Measurements from ENCODE around the gene CYP21A2. TPM values are rescaled to one million over a fixed set of nuclear protein-coding genes. Genes with fewer than 3 reads are reported as not detected.

Gene CYP21A2
- total and polyA plus RNA-seq, 2 of the 8 experiments (the other 6 are each of a cell fraction or from before 2014, with no cell fraction given): 0.22 to 0.23 TPM

GRCh38 chr6:32069878-32070515 lies 31.8 kb downstream of the CYP21A2 start:
- no peak overlapping the region for H3K4ac ChIP-seq (replicated peaks; ENCODE audit: insufficient read length, low read depth, low read length)
- no peak overlapping the region for H3K23ac ChIP-seq (ENCODE audit: insufficient read length)
- no peak overlapping the region for H4K8ac ChIP-seq (ENCODE audit: extremely low read depth, insufficient read depth, low read length)
- FAIRE-seq: no peak
- H3K27me3 ChIP-seq (replicated peaks in 1 of 4; ENCODE audit: control insufficient read depth in 3 of 4, extremely low read depth in 1 of 4, insufficient read depth in 3 of 4, low read length in 3 of 4): no peaks in the 10 kb centered on the region; a peak in 1 of 7 replicates
- peaks cover 0 to 8% (median 5%) of the 10 kb centered on the region in 4 experiments; a peak in 6 of 7 replicates for H3K4me1 ChIP-seq (replicated peaks in 1 of 4; ENCODE audit: control insufficient read depth in 3 of 4, insufficient read depth in 4 of 4, low read length in 3 of 4)
- H3K23me2 ChIP-seq (ENCODE audit: low read depth, low read length): no peaks in the 10 kb centered on the region
- H3K9ac ChIP-seq (replicated peaks in 1 of 4; ENCODE audit: extremely low read depth in 1 of 4, low read depth in 3 of 4, low read length in 3 of 4): no peak overlapping the region
- no peak overlapping the region for H3K4me3 ChIP-seq (ENCODE audit: extremely low read depth in 1 of 4, insufficient read depth in 2 of 4, low read depth in 3 of 4, low read length in 4 of 4)
- H3K79me2 ChIP-seq (ENCODE audit: control insufficient read depth in 1 of 2, insufficient read depth in 2 of 2, low read length in 2 of 2): no peaks in the 10 kb centered on the region
- CTCF ChIA-PET (ENCODE audit: partially characterized antibody): interaction anchor here (1.0 to 2.6 kb wide), 7 partner anchors 11 to 97 kb away, joined by 3 to 13 read pairs (median 3); no protein-coding TSS in a partner anchor
- no peak overlapping the region for H2BK5ac ChIP-seq (ENCODE audit: low read depth, low read length)
- H3K14ac ChIP-seq (ENCODE audit: insufficient read length): no peak overlapping the region
- H4K91ac ChIP-seq (replicated peaks; ENCODE audit: insufficient read length, low read length): no peak overlapping the region
- no peak for DNase-seq (ENCODE audit: low read depth in 1 of 2, low spot score in 2 of 2)
- H3K27ac ChIP-seq (ENCODE audit: low read depth, low read length): no peak overlapping the region
- H2AK5ac ChIP-seq (ENCODE audit: low read depth, low read length): no peak overlapping the region
- no peak overlapping the region for H2AFZ ChIP-seq (ENCODE audit: low read length)
- H3K36me3 ChIP-seq (ENCODE audit: control insufficient read depth in 2 of 4, insufficient read depth in 4 of 4, low read length in 3 of 4): no peaks in the 10 kb centered on the region
- no peak overlapping the region for H3K4me2 ChIP-seq (ENCODE audit: insufficient read depth in 1 of 2, low read depth in 2 of 2, low read length in 2 of 2)
- no peak overlapping the region for H3K18ac ChIP-seq (ENCODE audit: extremely low read depth, low read length)
- no peak overlapping the region for H2BK15ac ChIP-seq (ENCODE audit: low read length)
- H3K79me1 ChIP-seq (ENCODE audit: low read depth, low read length): no peaks in the 10 kb centered on the region
- H2BK12ac ChIP-seq (ENCODE audit: low read depth, low read length): no peak overlapping the region
- H3K9me3 ChIP-seq (ENCODE audit: insufficient read depth in 2 of 2, low read depth in 1 of 2, low read length in 1 of 2): no peaks in the 10 kb centered on the region
- POLR2A ChIA-PET (ENCODE audit: partially characterized antibody): interaction anchor here (1.2 to 2.1 kb wide), 3 partner anchors 18 to 40 kb away, joined by 3 to 7 read pairs (median 5); no protein-coding TSS in a partner anchor
- 91% methylated on average over 21 of the region's 24 CpGs; no CpG with 5 or more reads in 1 of the 2 experiments for WGBS, 2 experiments (ENCODE audit: extremely low coverage in 1 of 2, insufficient coverage in 1 of 2, insufficient read length in 1 of 2, insufficient replicate concordance in 2 of 2, low coverage in 1 of 2, low lambda C conversion rate in 2 of 2, missing lambda C conversion rate in 1 of 2)
- H4K20me1 ChIP-seq (replicated peaks in 1 of 2; ENCODE audit: control insufficient read depth in 1 of 2, insufficient read depth in 2 of 2, low read length in 2 of 2): no peaks in the 10 kb centered on the region
- no peak overlapping the region for H2BK120ac ChIP-seq (replicated peaks; ENCODE audit: low read depth, low read length)
- H3K56ac ChIP-seq (replicated peaks; ENCODE audit: insufficient read length, low read depth, low read length): no peak overlapping the region
- H2BK20ac ChIP-seq (ENCODE audit: low read length): no peak overlapping the region
- no peak overlapping the region for H4K5ac ChIP-seq (ENCODE audit: insufficient read length, low read depth, low read length)
- TF ChIP-seq POLR2AphosphoS5 (IDR thresholded peaks at IDR 0.05; ENCODE audit: low read depth, low read length): no peak
- TF ChIP-seq CEBPB (IDR thresholded peaks at IDR 0.05; ENCODE audit: low read depth, low read length): no peak
- no peak for TF ChIP-seq EGR1 (IDR thresholded peaks at IDR 0.05; ENCODE audit: borderline replicate concordance, low read depth, low read length)
- TF ChIP-seq USF2 (IDR thresholded peaks at IDR 0.05; ENCODE audit: low read length): no peak
- no peak for TF ChIP-seq JUN (IDR thresholded peaks at IDR 0.05; ENCODE audit: low read depth, low read length)
- no peak for TF ChIP-seq JUND (IDR thresholded peaks at IDR 0.05; ENCODE audit: low read length)
- no peak for TF ChIP-seq TAF1 (IDR thresholded peaks at IDR 0.05; ENCODE audit: low read depth, low read length)
- TF ChIP-seq SIRT6 (IDR thresholded peaks at IDR 0.05; ENCODE audit: low read length): no peak
- TF ChIP-seq MAFK (IDR thresholded peaks at IDR 0.05; ENCODE audit: low read depth, low read length): no peak
- TF ChIP-seq ZNF274 (IDR thresholded peaks at IDR 0.05; ENCODE audit: borderline replicate concordance, extremely low read depth, low read length): no peak
- TF ChIP-seq HDAC6 (IDR thresholded peaks at IDR 0.05; ENCODE audit: low read depth, low read length): no peak
- no peak for TF ChIP-seq CHD1 (IDR thresholded peaks at IDR 0.05; ENCODE audit: low read depth, low read length)
